ENCODE measurements around the gene ATG101. TPM values are rescaled to one million over a fixed set of nuclear protein-coding genes. Genes with fewer than 3 reads are reported as not detected.

Gene ATG101
- total and polyA plus RNA-seq, 7 experiments from 2014 or later, result 20.7 to 39.7 (median 30.9) TPM

DNA sequence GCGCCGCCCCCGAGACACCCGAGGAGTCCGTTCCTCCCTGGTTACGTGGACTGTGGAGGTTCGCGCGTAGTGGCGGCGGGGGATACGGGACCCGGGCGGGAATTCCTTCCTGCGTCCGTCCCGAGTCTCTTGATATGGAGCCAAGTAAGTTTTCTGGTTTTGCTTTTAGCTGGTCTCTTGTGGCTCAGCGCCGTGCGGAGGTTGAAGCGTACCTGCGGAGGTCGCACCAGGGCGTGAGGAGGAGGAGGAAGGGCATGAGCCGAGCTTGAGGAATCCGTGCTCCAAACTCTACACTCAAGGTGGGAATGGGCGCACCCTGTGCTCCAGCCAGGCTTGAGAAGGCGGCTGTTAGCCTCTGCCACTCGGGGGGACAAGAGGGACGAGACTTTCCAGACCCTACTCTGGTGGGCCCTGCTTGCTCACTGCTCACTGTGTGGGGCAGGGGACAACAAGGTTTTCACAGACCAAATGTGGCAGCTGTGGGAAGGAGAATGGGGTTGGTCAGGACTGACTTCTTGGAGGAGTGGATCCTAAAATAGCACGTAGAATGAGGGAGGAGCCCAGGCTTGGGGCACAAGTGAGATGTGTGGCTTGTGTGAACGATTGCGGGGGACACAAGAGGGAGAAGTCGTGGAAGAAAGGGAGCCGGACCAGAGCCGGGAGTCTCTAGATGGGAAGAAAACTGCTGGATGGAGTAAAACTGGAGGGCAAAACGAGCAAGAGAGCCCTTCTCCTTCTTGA is 577 bp downstream of the ATG101 start:
- Histone ChIP-seq H3K27me3 (ENCODE audit: control insufficient read depth in 2 of 2, insufficient read depth in 2 of 2, low read length in 2 of 2) (no peaks in the 10 kb centered on the region), H3K36me3 (ENCODE audit: control insufficient read depth in 2 of 3, insufficient read depth in 3 of 3, low read length in 3 of 3) (peaks cover 0 to 32% (median 0%) of the 10 kb centered on the region in 3 experiments), H3K4me3 (ENCODE audit: low read length) (peak overlapping the region; percentile 96), H3K4me1 (ENCODE audit: control insufficient read depth in 2 of 2, insufficient read depth in 2 of 2, low read length in 2 of 2) (peaks cover 19 to 31% of the 10 kb centered on the region in 2 donors), H3K27ac (ENCODE audit: low read depth, low read length) (peak overlapping the region; percentile 87), H3K9me3 (ENCODE audit: control insufficient read depth in 2 of 3, low read length in 3 of 3) (no peaks in the 10 kb centered on the region)
- intact Hi-C loops (cut with micrococcal nuclease), result no loop called here
- DNase-seq (no peak), ATAC-seq (no peak)
- ChIA-PET CTCF (interaction anchor here (0.6 to 21.9 kb wide), 10 partner anchors 8 to 91 kb away, joined by 3 to 457 read pairs (median 4); partner anchors contain the start of gene NR4A1), POLR2A (interaction anchor here (0.8 to 2.9 kb wide), 13 partner anchors 14 to 936 kb away, joined by 3 to 31 read pairs (median 4); partner anchors contain the start of genes EIF4B, NR4A1 and TAMALIN)
- Mint-ChIP-seq H3K27ac (peak overlapping the region; percentile 97 to 100 (median 98)), H3K4me3 (peak overlapping the region; percentile 88 to 99 (median 96)), H3K27me3 (peaks cover 0 to 3% (median 0%) of the 10 kb centered on the region in 5 donors), H3K36me3 (peaks cover 10 to 21% (median 15%) of the 10 kb centered on the region in 5 donors), H3K4me1 (peaks cover 35 to 65% (median 49%) of the 10 kb centered on the region in 7 donors), H3K9me3 (no peaks in the 10 kb centered on the region)

- peaks cover 13 to 39% (median 20%) of the 10 kb centered on the region in 5 donors for H3K36me3 Mint-ChIP-seq
- H3K27ac Mint-ChIP-seq, result peak overlapping the region in 6 of 9 donors; percentile 30 to 88 (median 60)
- no peaks in the 10 kb centered on the region for H3K27me3 Mint-ChIP-seq
- peak in 4 of 9 donors; percentile 16 to 43 (median 32) for DNase-seq
- POLR2A ChIA-PET, result no interaction called here
- peak overlapping the region in 7 of 10 donors; percentile 23 to 74 (median 49) for H3K4me3 Mint-ChIP-seq
- Histone ChIP-seq H3K9me3 (ENCODE audit: control insufficient read depth in 2 of 3, low read length in 3 of 3) (no peaks in the 10 kb centered on the region), H3K36me3 (ENCODE audit: control insufficient read depth in 2 of 3, insufficient read depth in 3 of 3, low read length in 3 of 3) (peaks cover 0 to 65% (median 6%) of the 10 kb centered on the region in 3 experiments), H3K27ac (ENCODE audit: low read depth, low read length) (no peak overlapping the region), H3K4me3 (ENCODE audit: low read length) (no peak overlapping the region), H3K4me1 (ENCODE audit: control insufficient read depth in 2 of 2, insufficient read depth in 2 of 2, low read length in 2 of 2) (peaks cover 19 to 31% of the 10 kb centered on the region in 2 donors), H3K27me3 (ENCODE audit: control insufficient read depth in 2 of 2, insufficient read depth in 2 of 2, low read length in 2 of 2) (no peaks in the 10 kb centered on the region)
- H3K4me1 Mint-ChIP-seq, result peaks cover 41 to 66% (median 53%) of the 10 kb centered on the region in 7 donors
- no peaks in the 10 kb centered on the region for H3K9me3 Mint-ChIP-seq
- no peak for ATAC-seq
- CTCF ChIA-PET, result interaction anchor here (21.9 kb wide), 1 partner anchor 48 kb away, joined by 457 read pairs; no protein-coding TSS in a partner anchor
- intact Hi-C loops (cut with micrococcal nuclease), result no loop called here
Measured at GRCh38 chr12:52073531-52074381, 4.0 kb downstream of the ATG101 start.

GRCh38 chr12:52074971-52075724 is 5.4 kb downstream of the ATG101 start:
- peaks cover 34 to 54% (median 42%) of the 10 kb centered on the region in 7 donors for H3K4me1 Mint-ChIP-seq
- Histone ChIP-seq H3K27ac (ENCODE audit: low read depth, low read length) (no peak overlapping the region), H3K4me1 (ENCODE audit: control insufficient read depth in 2 of 2, insufficient read depth in 2 of 2, low read length in 2 of 2) (peaks cover 14 to 27% of the 10 kb centered on the region in 2 donors), H3K27me3 (ENCODE audit: control insufficient read depth in 2 of 2, insufficient read depth in 2 of 2, low read length in 2 of 2) (no peaks in the 10 kb centered on the region), H3K9me3 (ENCODE audit: control insufficient read depth in 2 of 3, low read length in 3 of 3) (no peaks in the 10 kb centered on the region), H3K36me3 (ENCODE audit: control insufficient read depth in 2 of 3, insufficient read depth in 3 of 3, low read length in 3 of 3) (peaks cover 0 to 67% (median 6%) of the 10 kb centered on the region in 3 experiments), H3K4me3 (ENCODE audit: low read length) (no peak overlapping the region)
- H3K27ac Mint-ChIP-seq, result peak overlapping the region in 1 of 9 donors; percentile 28
- POLR2A ChIA-PET, result interaction anchor here (0.7 to 1.4 kb wide), 3 partner anchors 20 to 52 kb away, joined by 3 to 8 read pairs (median 4); no protein-coding TSS in a partner anchor
- H3K27me3 Mint-ChIP-seq, result no peaks in the 10 kb centered on the region
- H3K36me3 Mint-ChIP-seq, result peaks cover 13 to 39% (median 20%) of the 10 kb centered on the region in 5 donors
- no peak for ATAC-seq
- DNase-seq, result no peak
- no peak overlapping the region for H3K4me3 Mint-ChIP-seq
- CTCF ChIA-PET, result interaction anchor here (21.9 kb wide), 1 partner anchor 49 kb away, joined by 457 read pairs; no protein-coding TSS in a partner anchor
- intact Hi-C loops (cut with micrococcal nuclease), result no loop called here
- H3K9me3 Mint-ChIP-seq, result peaks cover 0 to 1% (median 0%) of the 10 kb centered on the region in 11 donors

DNA sequence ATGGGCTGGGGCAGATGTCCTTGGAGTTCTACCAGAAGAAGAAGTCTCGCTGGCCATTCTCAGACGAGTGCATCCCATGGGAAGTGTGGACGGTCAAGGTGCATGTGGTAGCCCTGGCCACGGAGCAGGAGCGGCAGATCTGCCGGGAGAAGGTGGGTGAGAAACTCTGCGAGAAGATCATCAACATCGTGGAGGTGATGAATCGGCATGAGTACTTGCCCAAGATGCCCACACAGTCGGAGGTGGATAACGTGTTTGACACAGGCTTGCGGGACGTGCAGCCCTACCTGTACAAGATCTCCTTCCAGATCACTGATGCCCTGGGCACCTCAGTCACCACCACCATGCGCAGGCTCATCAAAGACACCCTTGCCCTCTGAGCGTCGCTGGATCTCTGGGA is 7.0 kb downstream of the ATG101 start:
- CTCF ChIA-PET, result interaction anchor here (21.9 kb wide), 1 partner anchor 51 kb away, joined by 457 read pairs; no protein-coding TSS in a partner anchor
- no peak overlapping the region for H3K27ac Mint-ChIP-seq
- POLR2A ChIA-PET, result interaction anchor here (1.4 kb wide), 1 partner anchor 54 kb away, joined by 3 read pairs; no protein-coding TSS in a partner anchor
- Histone ChIP-seq H3K9me3 (ENCODE audit: control insufficient read depth in 2 of 3, low read length in 3 of 3) (no peaks in the 10 kb centered on the region), H3K27ac (ENCODE audit: low read depth, low read length) (no peak overlapping the region), H3K4me3 (ENCODE audit: low read length) (no peak overlapping the region), H3K4me1 (ENCODE audit: control insufficient read depth in 2 of 2, insufficient read depth in 2 of 2, low read length in 2 of 2) (peaks cover 4 to 23% of the 10 kb centered on the region in 2 donors), H3K27me3 (ENCODE audit: control insufficient read depth in 2 of 2, insufficient read depth in 2 of 2, low read length in 2 of 2) (no peaks in the 10 kb centered on the region), H3K36me3 (ENCODE audit: control insufficient read depth in 2 of 3, insufficient read depth in 3 of 3, low read length in 3 of 3) (peaks cover 0 to 65% (median 6%) of the 10 kb centered on the region in 3 experiments)
- H3K4me1 Mint-ChIP-seq, result peaks cover 22 to 42% (median 35%) of the 10 kb centered on the region in 7 donors
- no peak overlapping the region for H3K4me3 Mint-ChIP-seq
- H3K27me3 Mint-ChIP-seq, result no peaks in the 10 kb centered on the region
- ATAC-seq, result no peak
- DNase-seq, result no peak
- H3K36me3 Mint-ChIP-seq, result peaks cover 13 to 39% (median 20%) of the 10 kb centered on the region in 5 donors
- intact Hi-C loops (cut with micrococcal nuclease), result no loop called here
- peaks cover 0 to 3% (median 0%) of the 10 kb centered on the region in 11 donors for H3K9me3 Mint-ChIP-seq

- ChIA-PET POLR2A (interaction anchor here (0.6 kb wide), 1 partner anchor 99 kb away, joined by 3 read pairs; no protein-coding TSS in a partner anchor), CTCF (interaction anchor here (0.8 to 21.9 kb wide), 3 partner anchors 8 to 575 kb away, joined by 3 to 457 read pairs (median 4); partner anchors contain the start of gene ATG101)
- Mint-ChIP-seq H3K27me3 (no peaks in the 10 kb centered on the region), H3K4me3 (no peak overlapping the region), H3K9me3 (peaks cover 0 to 3% (median 0%) of the 10 kb centered on the region in 11 donors), H3K4me1 (peaks cover 13 to 32% (median 26%) of the 10 kb centered on the region in 7 donors), H3K36me3 (peaks cover 10 to 32% (median 14%) of the 10 kb centered on the region in 5 donors), H3K27ac (peak overlapping the region in 1 of 9 donors; percentile 30)
- intact Hi-C loops (cut with micrococcal nuclease), result no loop called here
- no peak overlapping the region for H3K27ac ChIP-seq (ENCODE audit: low read depth, low read length)
- peaks cover 0 to 20% of the 10 kb centered on the region in 2 donors for H3K4me1 ChIP-seq (ENCODE audit: control insufficient read depth in 2 of 2, insufficient read depth in 2 of 2, low read length in 2 of 2)
- DNase-seq, result no peak
- no peaks in the 10 kb centered on the region for H3K27me3 ChIP-seq (ENCODE audit: control insufficient read depth in 2 of 2, insufficient read depth in 2 of 2, low read length in 2 of 2)
- ATAC-seq, result no peak
- no peak overlapping the region for H3K4me3 ChIP-seq (ENCODE audit: low read length)
- no peaks in the 10 kb centered on the region for H3K9me3 ChIP-seq (ENCODE audit: control insufficient read depth in 2 of 3, low read length in 3 of 3)
- peaks cover 0 to 60% (median 6%) of the 10 kb centered on the region in 3 experiments for H3K36me3 ChIP-seq (ENCODE audit: control insufficient read depth in 2 of 3, insufficient read depth in 3 of 3, low read length in 3 of 3)
Measured at GRCh38 chr12:52078276-52078675, 8.5 kb downstream of the ATG101 start.

Data from naive thymus-derived CD4-positive, alpha-beta T cell (primary cell).